Neural cell (in vitro differentiated cells): ENCODE results near the gene KRT36. TPM values are rescaled to one million over a fixed set of nuclear protein-coding genes. Genes with fewer than 3 reads are reported as not detected.

Experiments
- H2AFZ ChIP-seq: fragments of 200-600, 300-800 bp; sonication (generic), shearing (Covaris generic); 2 replicates; pipeline ENCODE4 v1.6.0; 2014; ENCODE audit warnings: low read depth, mild to moderate bottlenecking, antibody characterized with exemption, low read length, moderate library complexity
- H3F3A ChIP-seq: fragments of 200-600 bp; shearing (Covaris generic); 2 replicates; pipeline ENCODE4 v1.6.1; 2016; ENCODE audit warnings: mild to moderate bottlenecking, moderate library complexity, mixed read lengths, antibody characterized with exemption, low read length; ENCODE audit not compliant: insufficient read depth, poor library complexity, severe bottlenecking
- H3K27ac ChIP-seq: fragments of 200-600, 300-800 bp; sonication (generic), shearing (Covaris generic); 2 replicates; pipeline ENCODE4 v1.5.1; 2014; ENCODE audit warnings: mild to moderate bottlenecking, low read length, moderate library complexity
- H3K27me3 ChIP-seq: fragments of 300-800, 200-600 bp; sonication (generic), shearing (Covaris generic); 2 replicates; pipeline ENCODE4 v1.6.0; 2014; ENCODE audit warnings: mild to moderate bottlenecking, low read depth, low read length, moderate library complexity; ENCODE audit not compliant: insufficient read depth
- H3K36me3 ChIP-seq: fragments of 300-800, 200-600 bp; sonication (generic), shearing (Covaris generic); 2 replicates; pipeline ENCODE4 v1.5.1; 2014; ENCODE audit warnings: mild to moderate bottlenecking, antibody characterized with exemption, low read length, moderate library complexity; ENCODE audit not compliant: insufficient read depth
- H3K4me2 ChIP-seq: fragments of 300-800, 200-600 bp; sonication (generic), shearing (Covaris generic); 2 replicates; pipeline ENCODE4 v1.6.0; 2014; ENCODE audit warnings: mild to moderate bottlenecking, low read length
- H3K4me3 ChIP-seq: fragments of 300-800, 200-600 bp; sonication (generic), shearing (Covaris generic); 2 replicates; pipeline ENCODE4 v1.5.1; 2014; ENCODE audit warnings: mild to moderate bottlenecking, low read length, moderate library complexity
- H3K79me2 ChIP-seq: fragments of 200-600 bp; shearing (Covaris generic); replicated peaks from 2 replicates; pipeline ENCODE4 v1.6.0; 2014; ENCODE audit warnings: mild to moderate bottlenecking, low read length, moderate library complexity; ENCODE audit not compliant: insufficient read depth
- H3K9ac ChIP-seq: fragments of 300-800, 200-600 bp; sonication (generic), shearing (Covaris generic); 2 replicates; pipeline ENCODE4 v1.6.1; 2016; ENCODE audit warnings: mild to moderate bottlenecking, low read length, mixed read lengths
- H3K9me2 ChIP-seq: fragments of 200-600 bp; shearing (Covaris generic); 2 replicates; pipeline ENCODE4 v1.6.1; 2016; ENCODE audit warnings: mild to moderate bottlenecking, low read length, mixed read lengths; ENCODE audit not compliant: insufficient read depth
- H3K9me3 ChIP-seq: fragments of 200-600, 300-800 bp; sonication (generic), shearing (Covaris generic); 2 replicates; pipeline ENCODE4 v1.6.1; 2016; ENCODE audit warnings: mild to moderate bottlenecking, mixed run types, low read length, moderate library complexity, mixed read lengths
- H4K20me1 ChIP-seq: fragments of 200-600 bp; shearing (Covaris generic); 2 replicates; pipeline ENCODE4 v1.6.1; 2016; ENCODE audit warnings: mild to moderate bottlenecking, mixed run types; ENCODE audit not compliant: insufficient read depth
- EP300 ChIP-seq: fragments of 450-650 bp; conservative IDR thresholded peaks from 2 replicates; pipeline ENCODE4 v1.6.1; 2014; ENCODE audit warnings: antibody characterized with exemption, mild to moderate bottlenecking, moderate library complexity; ENCODE audit not compliant: poor library complexity, severe bottlenecking
- EZH2 ChIP-seq: fragments of 200-600, 300-800 bp; shearing (Covaris generic), sonication (generic); IDR thresholded peaks from 2 replicates; pipeline ENCODE4 v1.6.1; 2014; ENCODE audit warnings: antibody characterized with exemption, low read length, borderline replicate concordance, mild to moderate bottlenecking; ENCODE audit not compliant: insufficient read depth, poor library complexity, severe bottlenecking
- MXI1 ChIP-seq: fragments of 450-650 bp; conservative IDR thresholded peaks from 2 replicates; pipeline ENCODE4 v1.6.1; 2014; ENCODE audit warnings: antibody characterized with exemption, mild to moderate bottlenecking; ENCODE audit not compliant: poor library complexity, severe bottlenecking
- POLR2AphosphoS5 ChIP-seq: IDR thresholded peaks from 2 replicates; pipeline ENCODE4 v1.6.1; 2012
- RAD21 ChIP-seq: fragments of 450-650 bp; conservative IDR thresholded peaks from 2 replicates; pipeline ENCODE4 v1.6.1; 2014; ENCODE audit warnings: antibody characterized with exemption, mild to moderate bottlenecking, moderate library complexity
- SMC3 ChIP-seq: fragments of 450-650 bp; conservative IDR thresholded peaks from 2 replicates; pipeline ENCODE4 v1.6.1; 2014; ENCODE audit warnings: antibody characterized with exemption, mild to moderate bottlenecking, moderate library complexity; ENCODE audit not compliant: poor library complexity
- TAF1 ChIP-seq: IDR thresholded peaks from 2 replicates; pipeline ENCODE4 v1.6.1; 2012; ENCODE audit warnings: low read depth
- polyA plus RNA-seq: library from polyadenylated mRNA; depleted of rRNA; stranded (reverse); fragments of >200 nt; gene quantifications from 2 replicates; pipeline ENCODE4 v1.2.3, GENCODE V29; 2014
- TF ChIP-seq, protein P1 (sequence below): IDR thresholded peaks from 2 replicates; pipeline ENCODE4 v1.6.1; 2012; ENCODE audit warnings: borderline replicate concordance
- TF ChIP-seq, protein P2 (sequence below): fragments of 450-650 bp; IDR thresholded peaks from 2 replicates; pipeline ENCODE4 v1.5.1; 2014; ENCODE audit warnings: antibody characterized with exemption, mild to moderate bottlenecking, moderate library complexity; ENCODE audit not compliant: poor library complexity, severe bottlenecking

The KRT36 gene
- polyA plus RNA-seq, 1 donor from 2014 or later: not detected

DNA sequence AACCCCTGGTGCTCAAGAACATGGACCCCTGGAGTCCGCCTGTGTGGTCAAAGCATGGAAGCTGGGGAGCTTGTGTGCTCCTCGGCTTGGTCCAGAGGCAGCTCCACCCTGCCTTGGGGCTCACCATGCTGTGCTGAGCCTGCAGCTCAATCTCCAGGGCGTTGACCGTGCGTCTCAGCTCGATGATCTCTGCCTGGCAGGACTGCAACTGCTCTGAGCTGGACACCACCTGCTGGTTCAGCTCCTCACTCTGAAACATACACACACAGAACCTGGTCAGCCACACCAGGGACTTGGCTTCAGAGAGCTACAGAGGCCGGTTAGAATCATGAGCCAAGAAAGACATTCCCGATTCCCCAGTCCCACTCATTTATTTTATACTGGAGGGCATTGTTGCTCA is 11.5 kb downstream of the KRT36 start:
- no peak overlapping the region for H3K4me2 ChIP-seq
- no peaks in the 10 kb centered on the region for H3K9me3 ChIP-seq
- H3K36me3 ChIP-seq: no peaks in the 10 kb centered on the region
- no peak overlapping the region for H3K4me3 ChIP-seq
- no peaks in the 10 kb centered on the region for H3K27me3 ChIP-seq
- H3K79me2 ChIP-seq: no peaks in the 10 kb centered on the region
- H3F3A ChIP-seq: no peaks in the 10 kb centered on the region
- no peak overlapping the region for H3K9ac ChIP-seq
- TF ChIP-seq TAF1 (no peak), EP300 (no peak), RAD21 (no peak), SMC3 (no peak), MXI1 (no peak), POLR2AphosphoS5 (no peak), EZH2 (no peak)
- TF ChIP-seq, protein P1, sequence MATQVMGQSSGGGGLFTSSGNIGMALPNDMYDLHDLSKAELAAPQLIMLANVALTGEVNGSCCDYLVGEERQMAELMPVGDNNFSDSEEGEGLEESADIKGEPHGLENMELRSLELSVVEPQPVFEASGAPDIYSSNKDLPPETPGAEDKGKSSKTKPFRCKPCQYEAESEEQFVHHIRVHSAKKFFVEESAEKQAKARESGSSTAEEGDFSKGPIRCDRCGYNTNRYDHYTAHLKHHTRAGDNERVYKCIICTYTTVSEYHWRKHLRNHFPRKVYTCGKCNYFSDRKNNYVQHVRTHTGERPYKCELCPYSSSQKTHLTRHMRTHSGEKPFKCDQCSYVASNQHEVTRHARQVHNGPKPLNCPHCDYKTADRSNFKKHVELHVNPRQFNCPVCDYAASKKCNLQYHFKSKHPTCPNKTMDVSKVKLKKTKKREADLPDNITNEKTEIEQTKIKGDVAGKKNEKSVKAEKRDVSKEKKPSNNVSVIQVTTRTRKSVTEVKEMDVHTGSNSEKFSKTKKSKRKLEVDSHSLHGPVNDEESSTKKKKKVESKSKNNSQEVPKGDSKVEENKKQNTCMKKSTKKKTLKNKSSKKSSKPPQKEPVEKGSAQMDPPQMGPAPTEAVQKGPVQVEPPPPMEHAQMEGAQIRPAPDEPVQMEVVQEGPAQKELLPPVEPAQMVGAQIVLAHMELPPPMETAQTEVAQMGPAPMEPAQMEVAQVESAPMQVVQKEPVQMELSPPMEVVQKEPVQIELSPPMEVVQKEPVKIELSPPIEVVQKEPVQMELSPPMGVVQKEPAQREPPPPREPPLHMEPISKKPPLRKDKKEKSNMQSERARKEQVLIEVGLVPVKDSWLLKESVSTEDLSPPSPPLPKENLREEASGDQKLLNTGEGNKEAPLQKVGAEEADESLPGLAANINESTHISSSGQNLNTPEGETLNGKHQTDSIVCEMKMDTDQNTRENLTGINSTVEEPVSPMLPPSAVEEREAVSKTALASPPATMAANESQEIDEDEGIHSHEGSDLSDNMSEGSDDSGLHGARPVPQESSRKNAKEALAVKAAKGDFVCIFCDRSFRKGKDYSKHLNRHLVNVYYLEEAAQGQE: no peak
- TF ChIP-seq, protein P2, sequence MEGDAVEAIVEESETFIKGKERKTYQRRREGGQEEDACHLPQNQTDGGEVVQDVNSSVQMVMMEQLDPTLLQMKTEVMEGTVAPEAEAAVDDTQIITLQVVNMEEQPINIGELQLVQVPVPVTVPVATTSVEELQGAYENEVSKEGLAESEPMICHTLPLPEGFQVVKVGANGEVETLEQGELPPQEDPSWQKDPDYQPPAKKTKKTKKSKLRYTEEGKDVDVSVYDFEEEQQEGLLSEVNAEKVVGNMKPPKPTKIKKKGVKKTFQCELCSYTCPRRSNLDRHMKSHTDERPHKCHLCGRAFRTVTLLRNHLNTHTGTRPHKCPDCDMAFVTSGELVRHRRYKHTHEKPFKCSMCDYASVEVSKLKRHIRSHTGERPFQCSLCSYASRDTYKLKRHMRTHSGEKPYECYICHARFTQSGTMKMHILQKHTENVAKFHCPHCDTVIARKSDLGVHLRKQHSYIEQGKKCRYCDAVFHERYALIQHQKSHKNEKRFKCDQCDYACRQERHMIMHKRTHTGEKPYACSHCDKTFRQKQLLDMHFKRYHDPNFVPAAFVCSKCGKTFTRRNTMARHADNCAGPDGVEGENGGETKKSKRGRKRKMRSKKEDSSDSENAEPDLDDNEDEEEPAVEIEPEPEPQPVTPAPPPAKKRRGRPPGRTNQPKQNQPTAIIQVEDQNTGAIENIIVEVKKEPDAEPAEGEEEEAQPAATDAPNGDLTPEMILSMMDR: no peak
- H2AFZ ChIP-seq: no peak overlapping the region
- no peaks in the 10 kb centered on the region for H4K20me1 ChIP-seq
- H3K9me2 ChIP-seq: no peaks in the 10 kb centered on the region
- H3K27ac ChIP-seq: no peak overlapping the region

DNA sequence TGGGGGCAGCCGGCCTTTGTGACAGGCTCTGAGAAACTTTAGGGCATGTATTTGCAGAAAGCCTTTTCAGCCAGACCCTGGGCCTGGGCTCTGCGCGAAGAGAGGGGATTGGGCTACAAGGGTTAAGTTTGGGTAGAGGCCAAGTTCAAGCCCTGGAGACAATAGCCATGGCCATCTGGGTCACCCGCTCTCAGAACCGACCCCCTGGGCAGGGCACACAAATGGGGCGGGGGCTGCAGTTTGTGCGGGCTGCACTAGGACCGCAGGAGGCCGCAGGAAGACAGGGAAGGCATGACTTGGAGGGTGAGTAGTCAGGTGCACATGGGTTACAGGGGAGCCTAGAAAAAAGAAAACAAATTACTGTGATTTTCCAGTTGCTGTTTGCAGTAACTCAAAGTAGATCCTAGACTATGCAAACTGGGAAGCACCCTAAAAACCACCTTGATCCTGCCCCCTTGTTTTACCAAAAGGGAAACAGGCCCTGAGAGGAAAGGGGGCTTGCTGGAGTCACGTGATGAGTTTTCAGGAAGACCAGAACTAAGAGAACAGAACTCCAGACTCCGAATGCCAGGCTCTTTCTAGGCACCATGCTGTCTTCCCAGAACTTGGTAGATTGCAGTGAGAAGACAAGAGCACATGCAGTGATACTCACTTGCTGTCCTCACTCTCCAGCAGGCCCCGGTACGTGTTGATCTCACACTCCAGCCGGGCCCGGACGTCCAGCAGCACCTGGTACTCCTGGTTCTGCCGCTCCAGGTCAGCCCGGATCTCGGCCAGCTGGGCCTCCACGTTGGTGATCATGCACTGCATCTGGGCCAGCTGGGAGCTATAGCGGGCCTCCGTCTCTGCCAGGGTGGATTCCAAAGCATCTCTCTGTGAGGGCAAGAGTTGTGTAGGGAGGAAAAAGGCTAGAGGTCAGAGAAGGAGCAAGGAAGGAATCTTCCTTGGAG is 12.6 kb downstream of the KRT36 start:
- Histone ChIP-seq H3K9me3 (no peaks in the 10 kb centered on the region), H3F3A (no peaks in the 10 kb centered on the region), H3K4me2 (no peak overlapping the region), H3K4me3 (no peak overlapping the region), H4K20me1 (no peaks in the 10 kb centered on the region), H3K79me2 (no peaks in the 10 kb centered on the region), H2AFZ (no peak overlapping the region), H3K9me2 (no peaks in the 10 kb centered on the region), H3K27ac (no peak overlapping the region), H3K27me3 (no peaks in the 10 kb centered on the region), H3K36me3 (no peaks in the 10 kb centered on the region), H3K9ac (no peak overlapping the region)
- TF ChIP-seq SMC3: no peak
- TF ChIP-seq MXI1: no peak
- no peak for TF ChIP-seq RAD21
- no peak for TF ChIP-seq EZH2
